Aorta (tissue), 5 donors: ENCODE results near the gene GAL3ST2. TPM values are rescaled to one million over a fixed set of nuclear protein-coding genes. Genes with fewer than 3 reads are reported as not detected.
A peak's percentile ranks its signal among the peaks of the same experiment; 100 is the strongest.
"Not testable (repeated sequence)": the region's sequence is repeated elsewhere in the genome, so short reads cannot be mapped to it uniquely, and the experiment has no call there.

Experiments
- ATAC-seq: fragments of 200-7000 bp; cut with Tn5 transposase; one replicate; pipeline ENCODE4 v1.9.1; 2022; ENCODE audit warnings: moderate library complexity; ENCODE audit not compliant: low FRiP score
- DNase-seq, 2 donors: peaks; one replicate each; pipeline ENCODE4 v3.0.0-alpha.2; 2020
- H3K27ac ChIP-seq, 2 donors: one replicate each; pipeline ENCODE4 v1.5.1; 2013; ENCODE audit warnings: low read length in 2 of 2, mild to moderate bottlenecking in 2 of 2, moderate library complexity in 2 of 2, control low read depth in 1 of 2, inconsistent platforms in 1 of 2, low read depth in 1 of 2
- H3K27me3 ChIP-seq, 2 donors: one replicate each; pipeline ENCODE4 v1.6.1; 2013; ENCODE audit warnings: control low read depth in 1 of 2, low read length in 1 of 2, mild to moderate bottlenecking in 1 of 2, moderate library complexity in 1 of 2; ENCODE audit not compliant: insufficient read depth in 2 of 2, control insufficient read depth in 1 of 2
- H3K36me3 ChIP-seq, 2 donors: one replicate each; pipeline ENCODE4 v1.6.1; 2013; ENCODE audit warnings: control low read depth in 1 of 2, low read length in 1 of 2, mild to moderate bottlenecking in 1 of 2; ENCODE audit not compliant: insufficient read depth in 2 of 2, control insufficient read depth in 1 of 2
- H3K4me1 ChIP-seq, 2 donors: one replicate each; pipeline ENCODE4 v1.6.1; 2013; ENCODE audit warnings: low read length in 2 of 2, control low read depth in 1 of 2, mild to moderate bottlenecking in 1 of 2, moderate library complexity in 1 of 2; ENCODE audit not compliant: insufficient read depth in 2 of 2, control insufficient read depth in 1 of 2
- H3K4me3 ChIP-seq, 2 donors: one replicate each; pipeline ENCODE4 v1.5.1; 2013; ENCODE audit warnings: low read length in 2 of 2, control low read depth in 1 of 2, mild to moderate bottlenecking in 1 of 2
- H3K9me3 ChIP-seq: one replicate; pipeline ENCODE4 v1.6.1; 2013; ENCODE audit warnings: mild to moderate bottlenecking, low read length; ENCODE audit not compliant: control insufficient read depth
- WGBS, 2 donors: extraction: QIAGEN DNeasy Blood & Tissue Kit; methylation state at CpG; one replicate each; pipeline ENCODE4 v1.1.7; 2013; 5-methylcytosine and 5-hydroxymethylcytosine counted together
- intact Hi-C, 2 donors: fragments of 100-400 bp; cut with DNase I; formaldehyde crosslinking; loops; one replicate each; pipeline versions ENCODE4 v1.14.2 to v1.15.0; 2022
- polyA plus RNA-seq, 2 donors: library from polyadenylated mRNA; stranded (reverse); fragments of 200-250 nt; gene quantifications; one replicate each; pipeline ENCODE4 v1.2.3, GENCODE V29; 2013
- total RNA-seq, 2 donors: library from RNA; stranded (reverse); fragmentation: NEBNext Ultra II Directional; extraction: Animal tissue kit (Norgen Biotek cat#: 25700); gene quantifications; one replicate each; pipeline ENCODE4 v1.2.1, GENCODE V29; 2021
- donor health status: healthy with polysubstance abuse.
- donor health status: Bipolar disorder and iron deficiency.
- donor health status: DM: no; HTN: no; CAD: no.
- donor health status: DM: no; HTN: no; CAD: no.
- donor health status: DM: yes; HTN: yes; CAD: no.

The GAL3ST2 gene
- total and polyA plus RNA-seq, 4 donors, result not detected

- peak in 1 of 2 donors; percentile 69 for DNase-seq
- Histone ChIP-seq H3K27ac (no peak overlapping the region), H3K4me3 (no peak overlapping the region), H3K36me3 (no peaks in the 10 kb centered on the region), H3K9me3 (no peaks in the 10 kb centered on the region), H3K27me3 (no peaks in the 10 kb centered on the region), H3K4me1 (no peaks in the 10 kb centered on the region)
- intact Hi-C loops, result no loop called here
- WGBS, 2 donors, result 73 to 74% methylated on average over 22 of the region's 22 CpGs
- ATAC-seq, result no peak
These were observed 606 bp downstream of the GAL3ST2 start for GRCh38 chr2:241777170-241777685.

- Histone ChIP-seq H3K27ac (no peak overlapping the region), H3K27me3 (no peaks in the 10 kb centered on the region), H3K36me3 (no peaks in the 10 kb centered on the region), H3K4me1 (no peaks in the 10 kb centered on the region), H3K9me3 (no peaks in the 10 kb centered on the region), H3K4me3 (no peak overlapping the region)
- WGBS, 2 donors, result 84 to 85% methylated on average over 21 of the region's 21 CpGs
- ATAC-seq (no peak), DNase-seq (peak in 1 of 2 donors; percentile 59)
- intact Hi-C loops, result no loop called here
These were observed 1.3 kb downstream of the GAL3ST2 start for GRCh38 chr2:241777686-241778627.

GRCh38 chr2:241780939-241781569 lies 4.4 kb downstream of the GAL3ST2 start:
- 75 to 81% methylated on average over 5 of the region's 5 CpGs for WGBS, 2 donors
- Histone ChIP-seq H3K9me3 (no peaks in the 10 kb centered on the region), H3K4me1 (no peaks in the 10 kb centered on the region), H3K4me3 (no peak overlapping the region), H3K36me3 (no peaks in the 10 kb centered on the region), H3K27me3 (no peaks in the 10 kb centered on the region), H3K27ac (no peak overlapping the region)
- ATAC-seq, result no peak
- intact Hi-C loops, result no loop called here
- DNase-seq, result no peak

DNA sequence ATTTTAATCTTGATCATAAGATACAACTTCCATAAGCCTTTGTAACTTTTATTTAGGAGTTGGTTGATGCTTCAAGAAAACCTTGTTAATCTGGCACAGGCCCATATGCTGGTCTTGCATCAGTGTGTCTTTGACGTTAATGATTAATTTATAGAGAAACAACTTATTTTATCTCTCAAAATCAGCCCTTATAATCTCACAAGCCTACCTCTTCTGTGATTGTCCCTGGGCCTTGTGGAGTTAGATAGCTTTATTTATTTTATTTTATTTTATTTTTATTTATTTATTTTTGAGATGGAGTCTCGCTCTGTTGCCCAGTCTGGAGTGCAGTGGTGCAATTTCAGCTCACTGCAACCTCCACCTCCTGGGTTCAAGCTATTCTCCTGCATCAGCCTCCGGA lies 5.4 kb downstream of the GAL3ST2 start:
- ATAC-seq, DNase-seq, H3K4me3 ChIP-seq, H3K27ac ChIP-seq, H3K9me3 ChIP-seq, intact Hi-C loops, H3K27me3 ChIP-seq, H3K4me1 ChIP-seq, H3K36me3 ChIP-seq: not testable (repeated sequence)
- WGBS, 2 donors, result 89 to 95% methylated on average over 3 of the region's 3 CpGs

- Histone ChIP-seq H3K9me3 (no peaks in the 10 kb centered on the region), H3K4me3 (no peak overlapping the region), H3K36me3 (no peaks in the 10 kb centered on the region), H3K27me3 (no peaks in the 10 kb centered on the region), H3K4me1 (no peaks in the 10 kb centered on the region), H3K27ac (no peak overlapping the region)
- no peak for DNase-seq
- 91 to 96% methylated on average over 4 of the region's 4 CpGs for WGBS, 2 donors
- ATAC-seq, result no peak
- intact Hi-C loops, result no loop called here
These were observed 11.5 kb downstream of the GAL3ST2 start for GRCh38 chr2:241788135-241788534.

DNA sequence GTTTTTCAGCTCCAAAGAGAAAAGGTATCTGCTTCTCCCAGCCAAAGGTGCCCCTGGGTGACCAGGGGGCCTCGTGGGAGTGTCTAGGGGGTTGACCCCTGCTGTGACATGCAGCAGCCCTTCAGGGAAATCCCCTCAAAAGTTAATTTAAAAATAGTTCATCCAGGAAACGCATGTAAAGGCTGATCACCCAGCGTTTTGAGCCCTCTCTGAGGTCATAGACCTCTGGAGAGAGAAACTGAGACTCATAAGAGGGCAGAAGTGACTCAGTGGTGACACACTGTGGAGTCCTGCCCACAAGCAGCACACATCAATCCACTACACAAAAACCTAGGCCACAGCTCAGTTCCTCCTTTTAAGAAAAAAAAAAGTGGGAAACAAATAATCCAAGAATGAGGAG lies 11.9 kb downstream of the GAL3ST2 start:
- Histone ChIP-seq H3K27me3 (no peaks in the 10 kb centered on the region), H3K9me3 (no peaks in the 10 kb centered on the region), H3K4me3 (no peak overlapping the region), H3K4me1 (no peaks in the 10 kb centered on the region), H3K36me3 (no peaks in the 10 kb centered on the region), H3K27ac (no peak overlapping the region)
- intact Hi-C loops, result no loop called here
- 57% methylated on average over 3 of the region's 3 CpGs for WGBS, 2 donors
- ATAC-seq (no peak), DNase-seq (no peak)

DNA sequence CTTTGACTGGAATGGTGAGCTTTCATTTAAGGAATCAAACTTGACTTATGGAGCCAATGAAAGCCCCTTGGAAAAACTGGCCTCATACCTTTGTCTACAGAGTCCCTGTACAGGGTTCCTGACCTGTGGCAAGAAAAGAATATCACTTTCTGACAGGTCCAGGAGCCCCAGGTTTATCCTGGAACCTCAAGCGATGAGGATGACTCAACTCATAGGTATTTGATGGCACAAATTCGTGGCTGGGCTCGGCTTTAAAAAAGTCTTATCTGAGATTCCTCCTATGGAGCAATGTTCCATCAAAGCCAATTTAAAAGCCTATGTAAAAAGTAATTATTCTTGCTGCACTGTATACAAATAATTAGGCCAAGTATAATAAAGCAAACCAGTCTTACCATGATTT lies 14.8 kb downstream of the GAL3ST2 start:
- H3K4me3 ChIP-seq, H3K27ac ChIP-seq, H3K4me1 ChIP-seq, H3K36me3 ChIP-seq, intact Hi-C loops, DNase-seq, H3K27me3 ChIP-seq, ATAC-seq, H3K9me3 ChIP-seq: not testable (repeated sequence)
- WGBS, 2 donors, result 2 to 8% methylated on average over 3 of the region's 3 CpGs

DNA sequence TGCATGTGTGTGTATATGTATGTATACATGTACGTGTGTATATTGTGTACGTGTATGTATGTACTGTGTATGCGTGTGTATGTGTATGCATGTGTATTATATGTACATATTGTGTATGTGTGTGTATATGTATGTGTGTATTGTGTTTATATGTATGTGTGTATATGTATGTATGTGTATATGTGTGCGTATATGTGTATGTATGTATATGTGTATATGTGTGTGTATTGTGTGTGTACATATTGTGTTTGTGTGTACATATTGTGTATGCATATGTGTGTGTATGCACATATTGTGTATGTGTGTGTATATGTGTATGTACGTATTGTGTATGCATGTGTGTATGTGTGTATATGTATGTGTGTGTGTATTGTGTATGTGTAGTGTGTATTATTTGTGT lies 16.8 kb downstream of the GAL3ST2 start:
- ATAC-seq, result no peak
- Histone ChIP-seq H3K4me3 (no peak overlapping the region), H3K36me3 (no peaks in the 10 kb centered on the region), H3K27ac (no peak overlapping the region), H3K27me3 (no peaks in the 10 kb centered on the region), H3K4me1 (no peaks in the 10 kb centered on the region), H3K9me3 (no peaks in the 10 kb centered on the region)
- intact Hi-C loops, result no loop called here
- no peak for DNase-seq
- WGBS, 2 donors, result 94% methylated on average over 5 of the region's 5 CpGs
